Hematopoietic multipotent progenitor cell treated with erythropoietin and hydrocortisone succinate and interleukin-3 and kit ligand, for 6 days (in vitro differentiated cells): ENCODE data around the gene LYSMD3.

Experiments
- DNase-seq: peaks from one replicate; pipeline ENCODE4 v3.0.0-alpha.2; 2015

LYSMD3 gene

DNA sequence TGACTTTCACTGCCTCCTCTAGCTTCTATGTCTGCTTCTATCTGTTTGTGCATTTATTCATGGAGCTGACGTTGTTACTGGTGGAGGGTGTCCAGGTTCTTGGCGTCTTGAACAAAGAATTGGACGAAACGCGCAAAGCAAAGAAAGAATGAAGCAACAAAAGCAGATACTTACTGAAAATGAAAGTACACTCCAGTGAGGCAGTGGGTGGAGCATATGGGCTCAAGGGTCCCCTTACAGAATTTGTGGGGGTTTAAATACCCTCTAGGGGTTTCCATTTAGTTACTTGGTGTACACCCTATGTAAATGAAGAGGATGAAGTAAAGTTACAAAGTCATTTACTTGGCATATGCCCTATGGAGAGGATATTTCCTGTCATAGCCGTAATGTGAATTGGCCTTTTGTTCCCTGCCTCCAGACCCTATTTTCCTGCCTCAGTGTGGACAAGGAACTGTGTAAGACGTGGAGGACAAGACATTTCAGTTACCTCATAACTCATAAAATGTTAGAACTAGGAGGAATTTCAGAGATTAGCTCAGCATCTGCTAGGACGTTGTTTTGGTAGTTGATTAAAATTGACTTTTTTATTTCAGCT is 51.7 kb downstream of the LYSMD3 start:
- no peak for DNase-seq

DNA sequence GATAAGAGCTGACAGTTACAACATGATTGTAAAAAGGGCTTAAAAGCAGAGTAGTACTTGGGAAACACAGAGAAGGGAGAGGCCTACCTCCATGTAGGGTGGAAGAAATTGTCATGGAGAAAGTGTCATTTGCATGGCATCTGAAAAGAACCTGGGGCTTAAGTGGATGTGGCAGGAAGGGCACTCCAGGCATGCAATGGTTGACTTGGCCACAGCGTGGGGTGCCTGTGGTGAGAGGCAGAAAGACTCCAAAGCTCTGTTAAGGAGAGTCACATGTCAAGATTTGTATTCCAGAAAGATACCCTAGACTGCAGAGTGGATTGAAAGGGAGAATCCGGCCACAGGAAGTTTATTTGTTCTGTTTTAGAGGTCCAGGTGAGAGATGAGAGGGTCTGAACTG is 52.3 kb downstream of the LYSMD3 start:
- no peak for DNase-seq

DNA sequence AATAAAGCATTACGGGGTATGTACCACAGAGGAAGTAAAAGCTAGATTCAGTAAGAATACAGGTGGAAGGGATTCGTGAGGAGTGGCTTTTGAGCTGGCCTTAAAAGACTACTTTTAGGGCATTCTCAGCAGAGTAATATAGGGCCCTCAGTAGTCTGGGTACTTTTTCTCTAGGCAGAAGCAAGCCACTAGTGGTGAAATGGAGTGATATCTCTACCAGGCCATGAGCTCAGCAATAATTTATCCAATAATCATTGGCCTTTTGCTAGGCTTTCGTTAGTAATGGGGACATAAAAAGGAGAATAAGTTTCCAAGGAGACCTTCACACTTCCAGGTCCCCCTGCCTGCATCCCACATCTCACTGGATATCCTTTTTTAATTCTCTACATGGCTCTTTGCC is 53.0 kb downstream of the LYSMD3 start:
- DNase-seq, result peak; percentile 57

- no peak for DNase-seq
These were observed 53.9 kb downstream of the LYSMD3 start for GRCh38 chr5:90475436-90475980.

DNA sequence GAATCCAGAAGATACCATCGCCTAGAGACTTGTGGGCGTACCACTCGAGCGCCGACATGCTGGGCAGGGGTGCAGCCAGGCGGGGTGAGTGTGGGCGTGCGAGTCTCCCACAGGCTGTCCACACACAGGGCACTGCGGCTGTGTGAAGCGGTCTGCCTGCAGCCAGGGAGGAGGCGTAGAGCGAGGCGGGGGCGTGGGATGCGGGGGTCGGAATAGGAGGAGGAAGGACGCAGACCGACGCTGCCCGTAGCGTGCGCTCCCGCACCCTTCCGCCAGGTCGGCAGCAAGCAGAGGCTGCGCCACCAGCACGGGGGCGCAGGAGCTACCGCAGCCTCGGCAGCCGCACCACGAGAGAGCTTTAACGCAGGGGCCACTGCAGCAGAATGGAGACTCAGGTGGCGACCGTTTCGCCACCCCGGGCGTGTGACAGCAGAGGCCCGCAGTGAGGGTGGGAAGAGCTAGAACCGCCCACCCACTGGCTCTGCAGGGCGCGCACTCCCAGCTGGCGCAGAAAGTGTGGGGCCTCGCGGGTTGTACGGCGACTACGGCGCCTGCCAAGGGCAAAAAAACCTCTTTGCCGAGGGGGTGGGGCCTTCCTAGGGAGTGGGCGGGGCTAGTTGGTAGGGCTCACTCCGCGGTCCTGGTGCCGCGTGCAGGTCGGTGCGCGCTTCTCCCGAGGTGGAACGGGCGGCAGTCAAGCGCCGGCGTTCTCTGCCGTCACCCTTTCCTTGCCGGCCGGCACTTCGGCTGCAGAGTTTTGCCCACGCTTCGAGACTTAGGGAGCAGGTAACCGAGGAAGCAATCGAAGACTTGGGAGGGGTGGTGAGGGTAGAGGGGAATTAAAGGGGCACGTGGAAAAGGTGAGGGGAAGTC is 54.9 kb downstream of the LYSMD3 start, which contains the start of the genes MBLAC2 and POLR3G:
MBLAC2 (minus strand) TSS at position 537 of the 873 bp plus-strand sequence; CDS start at position 58, 479 bp downstream.
POLR3G (plus strand) TSS at position 630 of the 873 bp plus-strand sequence. CDS start 10,704 bp downstream, outside the sequence.
- DNase-seq, result peak; percentile 97

DNA sequence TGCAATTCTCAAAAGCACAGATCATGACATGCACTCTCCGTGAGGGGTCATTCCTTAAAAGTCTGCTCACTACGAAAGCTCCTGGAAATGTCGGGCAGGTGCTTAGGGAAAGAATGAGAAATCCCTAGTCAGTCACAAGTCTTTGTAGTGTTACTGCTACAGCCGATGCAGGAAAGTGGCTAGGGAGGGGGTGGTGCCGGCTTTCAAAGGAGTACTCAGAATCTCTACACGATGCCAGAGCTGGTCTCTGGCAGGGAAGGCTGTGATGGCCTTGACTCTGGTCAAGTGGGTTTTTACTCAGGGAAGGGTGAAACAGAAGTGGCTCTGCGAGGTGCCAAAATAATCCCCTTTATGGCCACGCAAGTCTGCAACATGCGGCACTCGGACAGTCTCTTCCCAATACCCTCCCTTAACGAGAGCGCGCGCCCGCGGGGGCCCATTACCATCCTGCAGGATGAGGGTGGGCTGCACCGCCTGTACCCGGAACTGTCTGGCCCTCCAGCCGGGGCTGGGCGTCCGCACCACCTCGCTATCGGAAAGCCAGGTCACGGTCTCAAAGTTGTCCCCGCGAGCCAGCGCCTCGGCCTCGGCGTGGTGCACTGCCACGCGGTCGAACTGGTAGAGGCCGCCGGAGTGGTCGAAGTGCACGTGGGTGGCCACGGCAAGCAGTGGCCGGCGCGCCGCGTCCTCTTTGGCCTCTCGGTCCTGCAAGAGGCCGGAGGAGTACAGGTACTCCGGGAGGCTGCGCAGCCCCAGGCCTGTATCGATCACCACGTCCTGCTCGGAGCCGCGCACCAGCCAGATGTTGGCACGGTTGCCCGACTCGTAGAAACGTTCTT is 55.8 kb downstream of the LYSMD3 start:
- DNase-seq, result peak; percentile 57

DNA sequence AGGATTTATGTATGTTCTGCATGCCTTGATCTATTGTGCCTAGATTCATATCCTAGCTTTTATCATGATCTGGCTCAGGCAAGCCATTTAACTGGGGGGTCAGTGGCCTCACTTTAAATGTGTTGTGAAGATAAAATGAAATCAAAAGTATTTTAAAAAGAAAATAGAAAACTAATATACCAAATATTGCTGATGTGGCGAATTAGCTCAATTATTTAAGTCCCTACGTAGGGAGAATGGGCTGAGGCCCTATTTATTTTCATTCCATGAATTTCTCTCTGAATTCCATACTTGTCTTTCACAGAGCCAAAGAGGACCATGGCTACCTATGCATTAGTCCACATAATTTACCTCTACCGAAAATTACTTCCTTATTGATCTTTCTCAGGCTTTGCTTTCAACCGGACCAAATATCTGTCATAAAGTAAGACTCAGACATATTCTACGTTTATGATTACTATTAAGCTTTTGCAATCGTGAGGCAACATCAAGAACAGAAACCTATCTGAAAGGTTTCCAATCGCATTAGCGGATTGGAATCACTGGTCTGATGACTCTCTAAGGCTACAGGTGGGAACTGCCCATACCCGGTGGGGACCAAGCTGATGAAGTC is 56.5 kb downstream of the LYSMD3 start:
- DNase-seq, result no peak
